Stimulated activated CD4-positive, alpha-beta T cell treated with anti-CD3 and anti-CD28 coated beads, Interleukin-12 subunit alpha, Interleukin-12 subunit beta, amount 100 ng/mL, for 4 hours (primary cell): ENCODE results near the gene ADAMTS6.
"Not testable (repeated sequence)": the region's sequence is repeated elsewhere in the genome, so short reads cannot be mapped to it uniquely, and the experiment has no call there.

Experiments
- DNase-seq: peaks from one replicate; pipeline ENCODE4 v3.0.0-alpha.2; 2020

ADAMTS6 gene

GRCh38 chr5:65359569-65359968, 122.2 kb downstream of the ADAMTS6 start:
- no peak for DNase-seq

- DNase-seq = no peak
Measured at GRCh38 chr5:65356274-65356673, 125.4 kb downstream of the ADAMTS6 start.

- no peak for DNase-seq
Measured at GRCh38 chr5:65355301-65355700, 126.4 kb downstream of the ADAMTS6 start.

GRCh38 chr5:65341835-65342234, 139.9 kb downstream of the ADAMTS6 start:
- no peak for DNase-seq

- no peak for DNase-seq
Measured at GRCh38 chr5:65338606-65339151, 143.0 kb downstream of the ADAMTS6 start.

- DNase-seq = no peak
Measured at GRCh38 chr5:65334077-65334476, 147.6 kb downstream of the ADAMTS6 start.

GRCh38 chr5:65332591-65332990, 149.1 kb downstream of the ADAMTS6 start:
- no peak for DNase-seq

- DNase-seq = no peak
Measured at GRCh38 chr5:65329266-65329665, 152.5 kb downstream of the ADAMTS6 start.

- no peak for DNase-seq
Measured at GRCh38 chr5:65327582-65327981, 154.1 kb downstream of the ADAMTS6 start.

GRCh38 chr5:65326922-65327321, 154.8 kb downstream of the ADAMTS6 start:
- no peak for DNase-seq

- DNase-seq = no peak
Measured at GRCh38 chr5:65324226-65324625, 157.5 kb downstream of the ADAMTS6 start.

- DNase-seq = not testable (repeated sequence)
Measured at GRCh38 chr5:65320704-65321103, 161.0 kb downstream of the ADAMTS6 start.

GRCh38 chr5:65320250-65320649, 161.5 kb downstream of the ADAMTS6 start:
- DNase-seq = no peak

- DNase-seq = no peak
Measured at GRCh38 chr5:65307931-65308330, 173.8 kb downstream of the ADAMTS6 start.

- DNase-seq = no peak
Measured at GRCh38 chr5:65307088-65307487, 174.6 kb downstream of the ADAMTS6 start.

GRCh38 chr5:65305913-65306312, 175.8 kb downstream of the ADAMTS6 start:
- no peak for DNase-seq

- DNase-seq = no peak
Measured at GRCh38 chr5:65299861-65300260, 181.9 kb downstream of the ADAMTS6 start.

- no peak for DNase-seq
Measured at GRCh38 chr5:65296067-65296466, 185.7 kb downstream of the ADAMTS6 start.

- DNase-seq = no peak
Measured at GRCh38 chr5:65292196-65292595, 189.5 kb downstream of the ADAMTS6 start.

GRCh38 chr5:65290677-65291076, 191.0 kb downstream of the ADAMTS6 start:
- DNase-seq = no peak

GRCh38 chr5:65288657-65289056, 193.1 kb downstream of the ADAMTS6 start:
- DNase-seq = no peak

- no peak for DNase-seq
Measured at GRCh38 chr5:65279603-65280002, 202.1 kb downstream of the ADAMTS6 start.

- DNase-seq = no peak
Measured at GRCh38 chr5:65276178-65276890, 205.4 kb downstream of the ADAMTS6 start.

- DNase-seq = no peak
Measured at GRCh38 chr5:65271906-65272305, 209.8 kb downstream of the ADAMTS6 start.

- no peak for DNase-seq
Measured at GRCh38 chr5:65268525-65268924, 213.2 kb downstream of the ADAMTS6 start.
